Uterus (tissue), 2 donors: ENCODE measurements around the gene ADCY10.

ENCODE experiments used
- POLR2A ChIP-seq, 2 donors: fragments of 450-650 bp; IDR thresholded peaks; one replicate each; pipeline ENCODE4 v1.6.1; 2016; ENCODE audit warnings: antibody characterized with exemption in 2 of 2, mild to moderate bottlenecking in 1 of 2, moderate library complexity in 1 of 2
- TF ChIP-seq, protein P1 (sequence below), 4 experiments: fragments of 200-600 bp in 2 of 4; fragments of 450-650 bp in 2 of 4; sonication (generic) in 2 of 4; IDR thresholded peaks; one replicate each; pipeline ENCODE4 v1.5.1; 2016 to 2019; ENCODE audit warnings: antibody characterized with exemption in 4 of 4, mild to moderate bottlenecking in 2 of 4, moderate library complexity in 1 of 4

DNA sequence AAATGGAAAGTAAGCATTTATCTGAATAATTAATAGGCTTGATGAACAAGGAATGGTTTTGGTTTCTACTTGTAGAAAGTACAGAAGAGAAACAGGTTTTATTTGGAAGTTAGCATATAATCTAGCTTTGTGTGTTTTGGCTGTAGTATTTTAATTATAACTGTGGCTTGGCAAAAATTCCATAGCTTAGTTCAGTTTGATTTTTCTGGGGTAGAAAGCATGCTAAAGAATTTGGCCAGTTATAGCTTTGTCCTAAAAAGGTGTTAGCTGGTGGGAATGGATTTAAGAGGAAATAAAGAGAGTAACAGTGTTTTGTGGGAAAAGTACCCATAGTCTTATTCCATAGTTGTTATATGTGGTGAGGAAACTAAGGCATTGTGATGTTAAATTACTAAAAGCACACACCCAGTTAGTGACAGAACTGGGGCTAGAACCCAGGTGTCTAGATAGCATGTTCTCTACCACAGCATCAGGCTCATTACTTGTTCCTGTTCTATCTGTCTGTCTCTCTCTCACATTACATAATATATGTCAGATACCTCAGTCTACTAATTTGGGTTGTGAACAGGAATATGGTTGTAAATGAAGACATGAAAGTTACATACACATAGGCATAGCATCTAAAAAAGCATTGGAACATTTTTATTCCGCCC lies 137.2 kb downstream of the ADCY10 start:
- no peak for TF ChIP-seq POLR2A (IDR thresholded peaks at IDR 0.05)
- TF ChIP-seq, protein P1, sequence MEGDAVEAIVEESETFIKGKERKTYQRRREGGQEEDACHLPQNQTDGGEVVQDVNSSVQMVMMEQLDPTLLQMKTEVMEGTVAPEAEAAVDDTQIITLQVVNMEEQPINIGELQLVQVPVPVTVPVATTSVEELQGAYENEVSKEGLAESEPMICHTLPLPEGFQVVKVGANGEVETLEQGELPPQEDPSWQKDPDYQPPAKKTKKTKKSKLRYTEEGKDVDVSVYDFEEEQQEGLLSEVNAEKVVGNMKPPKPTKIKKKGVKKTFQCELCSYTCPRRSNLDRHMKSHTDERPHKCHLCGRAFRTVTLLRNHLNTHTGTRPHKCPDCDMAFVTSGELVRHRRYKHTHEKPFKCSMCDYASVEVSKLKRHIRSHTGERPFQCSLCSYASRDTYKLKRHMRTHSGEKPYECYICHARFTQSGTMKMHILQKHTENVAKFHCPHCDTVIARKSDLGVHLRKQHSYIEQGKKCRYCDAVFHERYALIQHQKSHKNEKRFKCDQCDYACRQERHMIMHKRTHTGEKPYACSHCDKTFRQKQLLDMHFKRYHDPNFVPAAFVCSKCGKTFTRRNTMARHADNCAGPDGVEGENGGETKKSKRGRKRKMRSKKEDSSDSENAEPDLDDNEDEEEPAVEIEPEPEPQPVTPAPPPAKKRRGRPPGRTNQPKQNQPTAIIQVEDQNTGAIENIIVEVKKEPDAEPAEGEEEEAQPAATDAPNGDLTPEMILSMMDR (IDR thresholded peaks at IDR 0.05): no peak
